GM23338 (cell line): ENCODE results near the gene C11orf21. TPM values are rescaled to one million over a fixed set of nuclear protein-coding genes. Genes with fewer than 3 reads are reported as not detected.

Experiments used
- ATAC-seq: fragments of 200-7000 bp; cut with Tn5 transposase; 3 replicates; pipeline ENCODE4 v1.9.1; 2020
- DNase-seq: peaks from one replicate; pipeline ENCODE4 v3.0.0-alpha.2; 2015; ENCODE audit warnings: low spot score
- H2AFZ ChIP-seq: fragments of 200-600 bp; sonication (generic); 2 replicates; pipeline ENCODE4 v1.8.0; 2016; ENCODE audit warnings: antibody characterized with exemption, mild to moderate bottlenecking, moderate library complexity
- H3F3A ChIP-seq: fragments of 200-600 bp; sonication (generic); replicated peaks from 2 replicates; pipeline ENCODE4 v1.8.0; 2017; ENCODE audit warnings: antibody characterized with exemption, mixed run types, low read depth
- H3K27ac ChIP-seq: fragments of 200-600 bp; sonication (generic); 2 replicates; pipeline ENCODE4 v1.6.1; 2016; ENCODE audit warnings: low read depth
- H3K27me3 ChIP-seq: fragments of 200-600 bp; sonication (generic); 2 replicates; pipeline ENCODE4 v1.8.0; 2016; ENCODE audit warnings: mild to moderate bottlenecking, mixed run types, moderate library complexity; ENCODE audit not compliant: insufficient read depth
- H3K36me3 ChIP-seq: fragments of 200-600 bp; sonication (generic); 2 replicates; pipeline ENCODE4 v1.8.0; 2016; ENCODE audit warnings: mild to moderate bottlenecking; ENCODE audit not compliant: insufficient read depth
- H3K4me1 ChIP-seq: fragments of 200-600 bp; sonication (generic); 2 replicates; pipeline ENCODE4 v1.8.0; 2016; ENCODE audit warnings: mild to moderate bottlenecking, moderate library complexity; ENCODE audit not compliant: insufficient read depth
- H3K4me2 ChIP-seq: fragments of 200-600 bp; sonication (generic); 2 replicates; pipeline ENCODE4 v1.7.1; 2017; ENCODE audit warnings: mixed run types
- H3K4me3 ChIP-seq: fragments of 200-600 bp; sonication (generic); 2 replicates; pipeline ENCODE4 v1.6.1; 2016; ENCODE audit warnings: mixed run types
- H3K79me2 ChIP-seq: fragments of 200-600 bp; sonication (generic); replicated peaks from 2 replicates; pipeline ENCODE4 v1.8.0; 2017; ENCODE audit warnings: mild to moderate bottlenecking; ENCODE audit not compliant: insufficient read depth
- H3K9me2 ChIP-seq: fragments of 200-600 bp; sonication (generic); 2 replicates; pipeline ENCODE4 v1.8.0; 2017; ENCODE audit not compliant: insufficient read depth
- H4K20me1 ChIP-seq: fragments of 200-600 bp; sonication (generic); replicated peaks from 2 replicates; pipeline ENCODE4 v1.8.0; 2017; ENCODE audit warnings: mild to moderate bottlenecking; ENCODE audit not compliant: insufficient read depth
- H3K27ac Mint-ChIP-seq: 2 replicates; pipeline ENCODE4 v1.8.0; 2020; ENCODE audit warnings: inconsistent platforms, mild to moderate bottlenecking, moderate library complexity, mixed read lengths
- H3K27me3 Mint-ChIP-seq: 3 replicates; pipeline ENCODE4 v1.8.0; 2022; ENCODE audit warnings: low read depth, mild to moderate bottlenecking, moderate library complexity, mixed read lengths, inconsistent platforms; ENCODE audit not compliant: insufficient read depth, poor library complexity
- H3K36me3 Mint-ChIP-seq: 3 replicates; pipeline ENCODE4 v1.8.0; 2021; ENCODE audit warnings: low read depth, mild to moderate bottlenecking, inconsistent platforms, moderate library complexity, mixed read lengths
- H3K4me1 Mint-ChIP-seq: 3 replicates; pipeline ENCODE4 v1.8.0; 2020; ENCODE audit warnings: mild to moderate bottlenecking, inconsistent platforms, mixed read lengths
- H3K4me3 Mint-ChIP-seq: 3 replicates; pipeline ENCODE4 v1.8.0; 2021; ENCODE audit warnings: moderate library complexity, mild to moderate bottlenecking, inconsistent platforms, mixed read lengths
- H3K9me3 Mint-ChIP-seq: 3 replicates; pipeline ENCODE4 v1.8.0; 2020; ENCODE audit warnings: moderate library complexity, mild to moderate bottlenecking, inconsistent platforms, mixed read lengths
- CREB1 ChIP-seq: fragments of 250-450 bp; sonication (Bioruptor Pico); IDR thresholded peaks from 2 replicates; pipeline ENCODE4 v1.5.0; 2020; ENCODE audit warnings: low read depth, mild to moderate bottlenecking, moderate library complexity
- EZH2 ChIP-seq: fragments of 200-600 bp; sonication (generic); IDR thresholded peaks from one replicate; pipeline ENCODE4 v1.8.0; 2017; ENCODE audit warnings: antibody characterized with exemption, mild to moderate bottlenecking, low read depth; ENCODE audit not compliant: unreplicated experiment
- EZH2phosphoT487 ChIP-seq: fragments of 200-600 bp; sonication (generic); IDR thresholded peaks from one replicate; pipeline ENCODE4 v1.8.1; 2018; ENCODE audit warnings: antibody characterized with exemption; ENCODE audit not compliant: unreplicated experiment
- JUNB ChIP-seq: IDR thresholded peaks from one replicate; pipeline ENCODE4 v1.6.1; 2016; ENCODE audit warnings: antibody characterized with exemption; ENCODE audit not compliant: unreplicated experiment
- NANOG ChIP-seq: IDR thresholded peaks from 2 replicates; pipeline ENCODE4 v1.6.1; 2016; ENCODE audit warnings: antibody characterized with exemption, borderline replicate concordance
- POLR2AphosphoS5 ChIP-seq: IDR thresholded peaks from 2 replicates; pipeline ENCODE4 v1.6.1; 2016; ENCODE audit warnings: antibody characterized with exemption, low read depth
- STAT1 ChIP-seq: IDR thresholded peaks from one replicate; pipeline ENCODE4 v1.6.1; 2016; ENCODE audit warnings: antibody characterized with exemption; ENCODE audit not compliant: unreplicated experiment
- ZNF114 ChIP-seq: fragments of 250-450 bp; sonication (Bioruptor Pico); IDR thresholded peaks from 2 replicates; pipeline ENCODE4 v1.5.0; 2020; ENCODE audit warnings: mild to moderate bottlenecking, moderate library complexity
- ZNF331 ChIP-seq: fragments of 250-450 bp; sonication (Bioruptor Pico); IDR thresholded peaks from 2 replicates; pipeline ENCODE4 v1.5.0; 2020; ENCODE audit warnings: low read depth, mild to moderate bottlenecking, moderate library complexity
- polyA plus RNA-seq: library from polyadenylated mRNA; unstranded; fragments of >200 nt; fragmentation: Nextera tagmentation; extraction: Ambion mirVana; gene quantifications from 2 replicates; pipeline ENCODE4 v1.2.1, GENCODE V29; 2016
- total RNA-seq: library from RNA; depleted of rRNA; stranded (reverse); fragments of >200 nt; shearing (Covaris generic); gene quantifications from 2 replicates; pipeline ENCODE4 v1.2.3, GENCODE V29; 2014
- TF ChIP-seq, protein P1 (sequence below): IDR thresholded peaks from 2 replicates; pipeline ENCODE4 v1.6.1; 2016; ENCODE audit warnings: antibody characterized with exemption
- TF ChIP-seq, protein P2 (sequence below), 2 experiments: fragments of 200-600 bp in 1 of 2; sonication (generic) in 1 of 2; conservative IDR thresholded peaks; 2 replicates each; pipeline versions ENCODE4 v1.5.1 to v1.6.1; 2016 to 2017; ENCODE audit warnings: antibody characterized with exemption in 2 of 2, low read depth in 2 of 2, mild to moderate bottlenecking in 2 of 2, moderate library complexity in 1 of 2
- TF ChIP-seq, protein P3 (sequence below): fragments of 250-450 bp; sonication (Bioruptor Pico); IDR thresholded peaks from 2 replicates; pipeline ENCODE4 v1.5.0; 2020; ENCODE audit warnings: mild to moderate bottlenecking, moderate library complexity
- TF ChIP-seq, protein P4 (sequence below): IDR thresholded peaks from one replicate; pipeline ENCODE4 v1.6.1; 2018; ENCODE audit warnings: antibody characterized with exemption; ENCODE audit not compliant: unreplicated experiment

The C11orf21 gene
- total and polyA plus RNA-seq, 2 experiments from 2014 or later: not detected

DNA sequence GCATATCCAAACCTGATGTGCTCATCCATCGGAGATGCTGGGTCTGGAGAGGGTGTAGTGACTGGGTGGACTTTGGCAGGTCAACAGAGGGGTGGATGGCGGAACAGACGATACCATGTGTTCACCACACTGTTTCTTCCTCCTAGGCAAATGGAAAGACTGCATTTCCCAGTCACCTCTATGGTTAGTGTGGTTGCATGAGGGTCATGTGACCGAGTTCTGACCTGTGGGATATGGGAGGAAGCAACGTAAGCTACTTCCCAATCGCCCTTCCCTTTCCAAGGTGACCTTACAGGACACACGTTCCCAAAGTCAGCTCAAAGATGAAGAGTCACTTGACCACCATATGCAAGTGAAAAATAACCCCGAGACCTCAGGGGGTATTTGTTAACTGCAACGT lies 27.8 kb upstream of the C11orf21 start:
- Histone ChIP-seq H3K4me2 (no peak overlapping the region), H3K79me2 (no peaks in the 10 kb centered on the region), H3K9me2 (no peaks in the 10 kb centered on the region), H4K20me1 (no peaks in the 10 kb centered on the region), H3K4me3 (no peak overlapping the region), H3F3A (no peaks in the 10 kb centered on the region), H3K36me3 (no peaks in the 10 kb centered on the region; the same call in 1 of the 2 replicates), H3K4me1 (no peaks in the 10 kb centered on the region), H3K27ac (no peak overlapping the region), H2AFZ (no peak overlapping the region), H3K27me3 (no peaks in the 10 kb centered on the region)
- no peak overlapping the region for H3K27ac Mint-ChIP-seq
- H3K36me3 Mint-ChIP-seq: peaks cover 9% of the 10 kb centered on the region; the same call in 2 of the 3 replicates
- H3K4me1 Mint-ChIP-seq: no peaks in the 10 kb centered on the region
- ATAC-seq (no peak), DNase-seq (no peak)
- H3K27me3 Mint-ChIP-seq: peaks cover 5% of the 10 kb centered on the region
- TF ChIP-seq CREB1 (CRISPR knock-in tag): no peak
- TF ChIP-seq, protein P1, sequence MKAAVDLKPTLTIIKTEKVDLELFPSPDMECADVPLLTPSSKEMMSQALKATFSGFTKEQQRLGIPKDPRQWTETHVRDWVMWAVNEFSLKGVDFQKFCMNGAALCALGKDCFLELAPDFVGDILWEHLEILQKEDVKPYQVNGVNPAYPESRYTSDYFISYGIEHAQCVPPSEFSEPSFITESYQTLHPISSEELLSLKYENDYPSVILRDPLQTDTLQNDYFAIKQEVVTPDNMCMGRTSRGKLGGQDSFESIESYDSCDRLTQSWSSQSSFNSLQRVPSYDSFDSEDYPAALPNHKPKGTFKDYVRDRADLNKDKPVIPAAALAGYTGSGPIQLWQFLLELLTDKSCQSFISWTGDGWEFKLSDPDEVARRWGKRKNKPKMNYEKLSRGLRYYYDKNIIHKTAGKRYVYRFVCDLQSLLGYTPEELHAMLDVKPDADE: no peak
- no peak for TF ChIP-seq ZNF331 (CRISPR knock-in tag)
- no peak for TF ChIP-seq EZH2
- no peak for TF ChIP-seq ZNF114 (CRISPR knock-in tag)
- TF ChIP-seq POLR2AphosphoS5: no peak
- no peak for TF ChIP-seq STAT1
- no peak for TF ChIP-seq NANOG
- no peak for TF ChIP-seq JUNB
- TF ChIP-seq, protein P2, sequence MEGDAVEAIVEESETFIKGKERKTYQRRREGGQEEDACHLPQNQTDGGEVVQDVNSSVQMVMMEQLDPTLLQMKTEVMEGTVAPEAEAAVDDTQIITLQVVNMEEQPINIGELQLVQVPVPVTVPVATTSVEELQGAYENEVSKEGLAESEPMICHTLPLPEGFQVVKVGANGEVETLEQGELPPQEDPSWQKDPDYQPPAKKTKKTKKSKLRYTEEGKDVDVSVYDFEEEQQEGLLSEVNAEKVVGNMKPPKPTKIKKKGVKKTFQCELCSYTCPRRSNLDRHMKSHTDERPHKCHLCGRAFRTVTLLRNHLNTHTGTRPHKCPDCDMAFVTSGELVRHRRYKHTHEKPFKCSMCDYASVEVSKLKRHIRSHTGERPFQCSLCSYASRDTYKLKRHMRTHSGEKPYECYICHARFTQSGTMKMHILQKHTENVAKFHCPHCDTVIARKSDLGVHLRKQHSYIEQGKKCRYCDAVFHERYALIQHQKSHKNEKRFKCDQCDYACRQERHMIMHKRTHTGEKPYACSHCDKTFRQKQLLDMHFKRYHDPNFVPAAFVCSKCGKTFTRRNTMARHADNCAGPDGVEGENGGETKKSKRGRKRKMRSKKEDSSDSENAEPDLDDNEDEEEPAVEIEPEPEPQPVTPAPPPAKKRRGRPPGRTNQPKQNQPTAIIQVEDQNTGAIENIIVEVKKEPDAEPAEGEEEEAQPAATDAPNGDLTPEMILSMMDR (conservative IDR thresholded peaks at IDR 0.05; ENCODE audit: low read depth in 2 of 2): no peak
- TF ChIP-seq, protein P3, sequence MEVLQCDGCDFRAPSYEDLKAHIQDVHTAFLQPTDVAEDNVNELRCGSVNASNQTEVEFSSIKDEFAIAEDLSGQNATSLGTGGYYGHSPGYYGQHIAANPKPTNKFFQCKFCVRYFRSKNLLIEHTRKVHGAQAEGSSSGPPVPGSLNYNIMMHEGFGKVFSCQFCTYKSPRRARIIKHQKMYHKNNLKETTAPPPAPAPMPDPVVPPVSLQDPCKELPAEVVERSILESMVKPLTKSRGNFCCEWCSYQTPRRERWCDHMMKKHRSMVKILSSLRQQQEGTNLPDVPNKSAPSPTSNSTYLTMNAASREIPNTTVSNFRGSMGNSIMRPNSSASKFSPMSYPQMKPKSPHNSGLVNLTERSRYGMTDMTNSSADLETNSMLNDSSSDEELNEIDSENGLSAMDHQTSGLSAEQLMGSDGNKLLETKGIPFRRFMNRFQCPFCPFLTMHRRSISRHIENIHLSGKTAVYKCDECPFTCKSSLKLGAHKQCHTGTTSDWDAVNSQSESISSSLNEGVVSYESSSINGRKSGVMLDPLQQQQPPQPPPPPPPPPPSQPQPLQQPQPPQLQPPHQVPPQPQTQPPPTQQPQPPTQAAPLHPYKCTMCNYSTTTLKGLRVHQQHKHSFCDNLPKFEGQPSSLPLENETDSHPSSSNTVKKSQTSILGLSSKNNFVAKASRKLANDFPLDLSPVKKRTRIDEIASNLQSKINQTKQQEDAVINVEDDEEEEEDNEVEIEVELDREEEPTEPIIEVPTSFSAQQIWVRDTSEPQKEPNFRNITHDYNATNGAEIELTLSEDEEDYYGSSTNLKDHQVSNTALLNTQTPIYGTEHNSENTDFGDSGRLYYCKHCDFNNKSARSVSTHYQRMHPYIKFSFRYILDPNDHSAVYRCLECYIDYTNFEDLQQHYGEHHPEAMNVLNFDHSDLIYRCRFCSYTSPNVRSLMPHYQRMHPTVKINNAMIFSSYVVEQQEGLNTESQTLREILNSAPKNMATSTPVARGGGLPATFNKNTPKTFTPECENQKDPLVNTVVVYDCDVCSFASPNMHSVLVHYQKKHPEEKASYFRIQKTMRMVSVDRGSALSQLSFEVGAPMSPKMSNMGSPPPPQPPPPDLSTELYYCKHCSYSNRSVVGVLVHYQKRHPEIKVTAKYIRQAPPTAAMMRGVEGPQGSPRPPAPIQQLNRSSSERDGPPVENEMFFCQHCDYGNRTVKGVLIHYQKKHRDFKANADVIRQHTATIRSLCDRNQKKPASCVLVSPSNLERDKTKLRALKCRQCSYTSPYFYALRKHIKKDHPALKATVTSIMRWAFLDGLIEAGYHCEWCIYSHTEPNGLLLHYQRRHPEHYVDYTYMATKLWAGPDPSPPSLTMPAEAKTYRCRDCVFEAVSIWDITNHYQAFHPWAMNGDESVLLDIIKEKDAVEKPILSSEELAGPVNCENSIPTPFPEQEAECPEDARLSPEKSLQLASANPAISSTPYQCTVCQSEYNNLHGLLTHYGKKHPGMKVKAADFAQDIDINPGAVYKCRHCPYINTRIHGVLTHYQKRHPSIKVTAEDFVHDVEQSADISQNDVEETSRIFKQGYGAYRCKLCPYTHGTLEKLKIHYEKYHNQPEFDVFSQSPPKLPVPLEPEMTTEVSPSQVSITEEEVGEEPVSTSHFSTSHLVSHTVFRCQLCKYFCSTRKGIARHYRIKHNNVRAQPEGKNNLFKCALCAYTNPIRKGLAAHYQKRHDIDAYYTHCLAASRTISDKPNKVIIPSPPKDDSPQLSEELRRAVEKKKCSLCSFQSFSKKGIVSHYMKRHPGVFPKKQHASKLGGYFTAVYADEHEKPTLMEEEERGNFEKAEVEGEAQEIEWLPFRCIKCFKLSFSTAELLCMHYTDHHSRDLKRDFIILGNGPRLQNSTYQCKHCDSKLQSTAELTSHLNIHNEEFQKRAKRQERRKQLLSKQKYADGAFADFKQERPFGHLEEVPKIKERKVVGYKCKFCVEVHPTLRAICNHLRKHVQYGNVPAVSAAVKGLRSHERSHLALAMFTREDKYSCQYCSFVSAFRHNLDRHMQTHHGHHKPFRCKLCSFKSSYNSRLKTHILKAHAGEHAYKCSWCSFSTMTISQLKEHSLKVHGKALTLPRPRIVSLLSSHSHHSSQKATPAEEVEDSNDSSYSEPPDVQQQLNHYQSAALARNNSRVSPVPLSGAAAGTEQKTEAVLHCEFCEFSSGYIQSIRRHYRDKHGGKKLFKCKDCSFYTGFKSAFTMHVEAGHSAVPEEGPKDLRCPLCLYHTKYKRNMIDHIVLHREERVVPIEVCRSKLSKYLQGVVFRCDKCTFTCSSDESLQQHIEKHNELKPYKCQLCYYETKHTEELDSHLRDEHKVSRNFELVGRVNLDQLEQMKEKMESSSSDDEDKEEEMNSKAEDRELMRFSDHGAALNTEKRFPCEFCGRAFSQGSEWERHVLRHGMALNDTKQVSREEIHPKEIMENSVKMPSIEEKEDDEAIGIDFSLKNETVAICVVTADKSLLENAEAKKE (CRISPR knock-in tag): no peak
- TF ChIP-seq, protein P4, sequence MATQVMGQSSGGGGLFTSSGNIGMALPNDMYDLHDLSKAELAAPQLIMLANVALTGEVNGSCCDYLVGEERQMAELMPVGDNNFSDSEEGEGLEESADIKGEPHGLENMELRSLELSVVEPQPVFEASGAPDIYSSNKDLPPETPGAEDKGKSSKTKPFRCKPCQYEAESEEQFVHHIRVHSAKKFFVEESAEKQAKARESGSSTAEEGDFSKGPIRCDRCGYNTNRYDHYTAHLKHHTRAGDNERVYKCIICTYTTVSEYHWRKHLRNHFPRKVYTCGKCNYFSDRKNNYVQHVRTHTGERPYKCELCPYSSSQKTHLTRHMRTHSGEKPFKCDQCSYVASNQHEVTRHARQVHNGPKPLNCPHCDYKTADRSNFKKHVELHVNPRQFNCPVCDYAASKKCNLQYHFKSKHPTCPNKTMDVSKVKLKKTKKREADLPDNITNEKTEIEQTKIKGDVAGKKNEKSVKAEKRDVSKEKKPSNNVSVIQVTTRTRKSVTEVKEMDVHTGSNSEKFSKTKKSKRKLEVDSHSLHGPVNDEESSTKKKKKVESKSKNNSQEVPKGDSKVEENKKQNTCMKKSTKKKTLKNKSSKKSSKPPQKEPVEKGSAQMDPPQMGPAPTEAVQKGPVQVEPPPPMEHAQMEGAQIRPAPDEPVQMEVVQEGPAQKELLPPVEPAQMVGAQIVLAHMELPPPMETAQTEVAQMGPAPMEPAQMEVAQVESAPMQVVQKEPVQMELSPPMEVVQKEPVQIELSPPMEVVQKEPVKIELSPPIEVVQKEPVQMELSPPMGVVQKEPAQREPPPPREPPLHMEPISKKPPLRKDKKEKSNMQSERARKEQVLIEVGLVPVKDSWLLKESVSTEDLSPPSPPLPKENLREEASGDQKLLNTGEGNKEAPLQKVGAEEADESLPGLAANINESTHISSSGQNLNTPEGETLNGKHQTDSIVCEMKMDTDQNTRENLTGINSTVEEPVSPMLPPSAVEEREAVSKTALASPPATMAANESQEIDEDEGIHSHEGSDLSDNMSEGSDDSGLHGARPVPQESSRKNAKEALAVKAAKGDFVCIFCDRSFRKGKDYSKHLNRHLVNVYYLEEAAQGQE: no peak
- TF ChIP-seq EZH2phosphoT487: no peak
- no peak overlapping the region for H3K4me3 Mint-ChIP-seq
- peaks cover 15% of the 10 kb centered on the region for H3K9me3 Mint-ChIP-seq
